ENCODE measurements around the gene GPX6.

The GPX6 gene

DNA sequence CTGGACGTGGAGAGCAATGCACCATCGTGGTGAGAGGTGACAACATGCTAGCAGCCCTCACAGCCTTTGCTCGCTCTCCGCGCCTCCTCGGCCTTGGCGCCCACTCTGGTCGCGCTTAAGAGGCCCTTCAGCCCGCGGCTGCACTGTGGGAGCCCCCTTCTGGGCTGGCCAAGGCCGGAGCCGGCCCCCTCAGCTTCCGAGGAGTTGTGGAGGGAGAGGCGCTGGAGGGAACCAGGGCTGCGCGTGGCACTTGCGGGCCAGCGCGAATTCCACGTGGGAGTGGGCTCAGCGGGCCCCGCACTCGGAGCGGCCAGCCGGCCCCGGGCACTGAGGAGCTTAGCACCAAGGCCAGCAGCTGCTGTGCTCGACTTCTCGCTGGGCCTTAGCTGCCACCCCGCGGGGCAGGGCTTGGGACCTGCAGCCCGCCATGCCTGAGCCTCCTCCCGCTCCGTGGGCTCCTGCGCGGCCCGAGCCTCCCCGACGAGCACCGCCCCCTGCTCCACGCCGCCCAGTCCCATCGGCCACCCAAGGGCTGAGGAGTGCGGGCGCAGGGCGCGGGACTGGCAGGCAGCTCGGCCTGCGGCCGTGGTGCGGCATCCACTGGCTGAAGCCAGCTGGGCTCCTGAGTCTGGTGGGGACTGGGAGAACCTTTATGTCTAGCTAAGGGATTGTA, 3.8 kb downstream of the GPX6 start:
- TF ChIP-seq, protein P1, sequence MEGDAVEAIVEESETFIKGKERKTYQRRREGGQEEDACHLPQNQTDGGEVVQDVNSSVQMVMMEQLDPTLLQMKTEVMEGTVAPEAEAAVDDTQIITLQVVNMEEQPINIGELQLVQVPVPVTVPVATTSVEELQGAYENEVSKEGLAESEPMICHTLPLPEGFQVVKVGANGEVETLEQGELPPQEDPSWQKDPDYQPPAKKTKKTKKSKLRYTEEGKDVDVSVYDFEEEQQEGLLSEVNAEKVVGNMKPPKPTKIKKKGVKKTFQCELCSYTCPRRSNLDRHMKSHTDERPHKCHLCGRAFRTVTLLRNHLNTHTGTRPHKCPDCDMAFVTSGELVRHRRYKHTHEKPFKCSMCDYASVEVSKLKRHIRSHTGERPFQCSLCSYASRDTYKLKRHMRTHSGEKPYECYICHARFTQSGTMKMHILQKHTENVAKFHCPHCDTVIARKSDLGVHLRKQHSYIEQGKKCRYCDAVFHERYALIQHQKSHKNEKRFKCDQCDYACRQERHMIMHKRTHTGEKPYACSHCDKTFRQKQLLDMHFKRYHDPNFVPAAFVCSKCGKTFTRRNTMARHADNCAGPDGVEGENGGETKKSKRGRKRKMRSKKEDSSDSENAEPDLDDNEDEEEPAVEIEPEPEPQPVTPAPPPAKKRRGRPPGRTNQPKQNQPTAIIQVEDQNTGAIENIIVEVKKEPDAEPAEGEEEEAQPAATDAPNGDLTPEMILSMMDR (IDR thresholded peaks at IDR 0.05), result no peak

DNA sequence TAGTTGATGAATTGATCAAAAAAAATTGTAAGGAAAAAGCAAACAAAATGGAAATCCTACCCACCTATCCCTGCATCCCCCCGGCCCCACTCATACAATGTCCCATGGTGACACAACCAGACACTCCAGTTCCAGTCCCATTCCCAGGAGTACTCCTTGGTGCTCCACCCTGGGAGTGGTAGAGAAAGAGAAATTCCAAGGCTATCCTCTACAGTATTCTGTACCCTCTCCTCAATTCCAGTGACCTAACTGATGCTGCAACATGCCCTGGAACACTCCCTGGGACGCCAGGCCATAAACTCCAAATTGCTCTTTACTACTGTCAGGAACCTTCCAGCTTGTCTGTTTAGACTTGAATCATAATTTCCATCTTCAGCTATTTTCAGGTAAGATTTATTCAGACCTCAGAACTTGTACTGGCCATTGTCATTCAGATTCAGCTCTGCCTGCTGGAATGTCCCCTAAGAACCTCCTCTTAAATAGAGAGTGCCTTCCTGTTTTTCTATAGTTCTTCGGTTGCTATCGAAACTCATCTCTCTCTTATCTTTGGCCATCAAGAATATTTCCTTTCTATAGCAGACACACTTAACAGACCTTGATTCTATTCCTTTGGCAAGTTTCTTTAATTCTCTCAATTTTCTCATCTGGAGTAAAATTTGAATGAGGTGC, 8.7 kb downstream of the GPX6 start:
- TF ChIP-seq, protein P1 (IDR thresholded peaks at IDR 0.05), result no peak

DNA sequence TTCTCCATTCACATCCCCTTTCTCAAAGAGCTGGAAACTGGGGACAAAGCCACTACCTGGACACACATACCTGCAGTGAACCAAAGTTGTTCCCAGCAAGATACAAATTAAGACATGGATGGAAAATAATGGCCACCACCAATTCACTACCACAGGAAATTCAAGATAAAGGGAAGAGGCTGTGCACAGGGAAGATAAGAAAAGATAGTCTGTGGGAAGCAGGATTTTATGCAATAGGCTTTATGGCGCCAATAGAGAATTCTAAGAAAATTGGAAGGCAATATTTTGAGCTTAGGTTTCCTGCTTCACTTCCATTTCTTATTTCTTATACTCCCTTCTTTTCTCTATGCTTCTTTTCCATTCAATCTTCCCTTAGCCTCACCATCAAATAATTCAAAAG, 9.9 kb downstream of the GPX6 start:
- TF ChIP-seq, protein P1 (IDR thresholded peaks at IDR 0.05), result no peak

DNA sequence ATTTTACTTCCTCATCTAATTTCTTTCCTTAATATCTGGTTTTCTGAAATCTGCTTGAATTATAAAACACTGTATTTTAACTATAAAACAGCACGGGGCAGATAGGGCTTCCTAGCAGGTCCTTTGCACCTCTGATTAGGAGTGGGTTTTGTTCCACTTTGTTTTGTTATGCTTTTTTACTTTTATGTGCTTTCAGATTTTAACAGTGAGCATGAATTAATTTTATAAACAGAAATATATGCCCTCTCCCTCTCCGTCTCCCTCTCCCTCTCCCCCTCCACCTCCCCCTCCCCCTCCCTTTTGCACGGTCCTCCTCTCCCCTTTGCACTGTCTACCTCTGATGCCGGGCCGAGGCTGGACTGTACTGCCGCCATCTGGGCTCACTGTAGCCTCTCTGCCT, 14.3 kb downstream of the GPX6 start:
- TF ChIP-seq, protein P1 (IDR thresholded peaks at IDR 0.05), result no peak

DNA sequence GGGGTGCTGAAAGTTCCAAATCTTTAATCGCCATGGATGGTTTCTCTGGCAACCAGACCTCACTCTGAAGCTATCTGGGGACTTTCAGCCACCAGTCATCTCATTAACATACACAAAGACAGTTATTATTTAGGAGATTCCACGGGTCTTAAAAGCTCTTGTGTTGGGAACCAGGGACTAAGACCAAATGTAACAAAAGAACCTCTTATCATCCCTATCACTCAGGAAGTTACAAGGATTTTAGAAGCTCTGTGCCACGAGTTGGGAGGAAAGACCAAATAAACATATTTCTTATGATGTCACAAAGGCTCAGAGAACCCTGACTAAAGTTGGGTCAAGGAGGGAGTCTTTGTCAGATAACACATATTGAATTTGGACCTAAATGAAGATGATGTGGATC, 17.7 kb downstream of the GPX6 start:
- TF ChIP-seq, protein P1 (IDR thresholded peaks at IDR 0.05), result no peak

DNA sequence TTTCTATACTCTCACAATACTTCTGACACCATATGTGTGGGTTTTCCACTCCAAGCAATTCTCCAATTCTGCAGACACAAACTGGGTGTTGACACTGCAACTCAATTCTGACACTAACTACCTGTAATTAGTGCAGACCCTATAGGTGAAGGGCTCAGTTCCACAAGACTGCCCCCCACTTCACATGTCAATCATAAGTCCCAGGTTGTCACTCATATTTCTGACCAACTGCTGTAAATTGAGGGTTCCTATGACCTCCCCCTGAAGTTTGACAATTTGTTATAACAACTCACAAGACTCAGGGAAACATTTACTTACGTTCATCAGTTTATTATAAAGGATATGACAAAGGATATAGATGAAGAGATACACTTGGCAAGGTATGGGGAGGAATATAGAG, 18.3 kb downstream of the GPX6 start:
- TF ChIP-seq, protein P1 (IDR thresholded peaks at IDR 0.05), result no peak

DNA sequence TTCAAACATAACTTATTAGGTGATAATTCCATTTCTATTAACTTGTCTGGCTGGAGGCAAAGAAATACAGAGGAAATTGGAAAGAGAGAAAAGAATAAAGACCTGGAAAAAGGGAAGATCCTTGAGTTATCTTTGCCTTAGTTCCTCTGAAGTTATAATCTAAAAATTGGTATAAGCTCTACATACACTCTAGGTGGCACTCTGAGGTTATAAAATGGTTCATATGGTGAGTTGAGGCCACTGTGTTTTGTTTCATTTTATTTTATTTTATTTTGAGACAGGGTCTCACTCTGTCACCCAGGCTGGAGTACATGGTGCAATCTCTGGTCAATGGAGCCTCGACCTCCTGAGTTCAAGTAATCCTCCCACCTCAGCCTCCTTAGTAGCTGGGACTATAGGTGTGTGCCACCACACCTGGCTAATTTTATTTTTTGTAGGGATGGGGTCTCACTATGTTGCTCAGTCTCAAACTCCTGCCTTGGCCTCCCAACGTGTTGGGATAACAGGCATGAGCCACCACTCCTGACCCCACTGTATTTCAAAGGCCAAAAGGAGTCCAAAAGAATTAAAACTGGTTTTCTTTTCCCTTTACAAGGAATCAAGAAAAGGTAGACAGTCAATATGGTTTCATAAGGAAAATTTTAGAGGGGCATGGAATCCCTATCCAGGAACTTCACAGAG, 19.4 kb downstream of the GPX6 start:
- TF ChIP-seq, protein P1 (IDR thresholded peaks at IDR 0.05), result peak; percentile 31; the same call in 1 of the 2 replicates

All from LNCAP (cell line).